Aorta (tissue), 5 donors: ENCODE measurements around the gene GMEB2. TPM values are rescaled to one million over a fixed set of nuclear protein-coding genes. Genes with fewer than 3 reads are reported as not detected.
A peak's percentile ranks its signal among the peaks of the same experiment; 100 is the strongest.

Experiments
- ATAC-seq: fragments of 200-7000 bp; cut with Tn5 transposase; one replicate; pipeline ENCODE4 v1.9.1; 2022; ENCODE audit warnings: moderate library complexity; ENCODE audit not compliant: low FRiP score
- DNase-seq, 2 donors: peaks; one replicate each; pipeline ENCODE4 v3.0.0-alpha.2; 2020
- H3K27ac ChIP-seq, 2 donors: one replicate each; pipeline ENCODE4 v1.5.1; 2013; ENCODE audit warnings: low read length in 2 of 2, mild to moderate bottlenecking in 2 of 2, moderate library complexity in 2 of 2, control low read depth in 1 of 2, inconsistent platforms in 1 of 2, low read depth in 1 of 2
- H3K27me3 ChIP-seq, 2 donors: one replicate each; pipeline ENCODE4 v1.6.1; 2013; ENCODE audit warnings: control low read depth in 1 of 2, low read length in 1 of 2, mild to moderate bottlenecking in 1 of 2, moderate library complexity in 1 of 2; ENCODE audit not compliant: insufficient read depth in 2 of 2, control insufficient read depth in 1 of 2
- H3K36me3 ChIP-seq, 2 donors: one replicate each; pipeline ENCODE4 v1.6.1; 2013; ENCODE audit warnings: control low read depth in 1 of 2, low read length in 1 of 2, mild to moderate bottlenecking in 1 of 2; ENCODE audit not compliant: insufficient read depth in 2 of 2, control insufficient read depth in 1 of 2
- H3K4me1 ChIP-seq, 2 donors: one replicate each; pipeline ENCODE4 v1.6.1; 2013; ENCODE audit warnings: low read length in 2 of 2, control low read depth in 1 of 2, mild to moderate bottlenecking in 1 of 2, moderate library complexity in 1 of 2; ENCODE audit not compliant: insufficient read depth in 2 of 2, control insufficient read depth in 1 of 2
- H3K4me3 ChIP-seq, 2 donors: one replicate each; pipeline ENCODE4 v1.5.1; 2013; ENCODE audit warnings: low read length in 2 of 2, control low read depth in 1 of 2, mild to moderate bottlenecking in 1 of 2
- H3K9me3 ChIP-seq: one replicate; pipeline ENCODE4 v1.6.1; 2013; ENCODE audit warnings: mild to moderate bottlenecking, low read length; ENCODE audit not compliant: control insufficient read depth
- WGBS, 2 donors: extraction: QIAGEN DNeasy Blood & Tissue Kit; methylation state at CpG; one replicate each; pipeline ENCODE4 v1.1.7; 2013; 5-methylcytosine and 5-hydroxymethylcytosine counted together
- intact Hi-C, 2 donors: fragments of 100-400 bp; cut with DNase I; formaldehyde crosslinking; loops; one replicate each; pipeline versions ENCODE4 v1.14.2 to v1.15.0; 2022
- polyA plus RNA-seq, 2 donors: library from polyadenylated mRNA; stranded (reverse); fragments of 200-250 nt; gene quantifications; one replicate each; pipeline ENCODE4 v1.2.3, GENCODE V29; 2013
- total RNA-seq, 2 donors: library from RNA; stranded (reverse); fragmentation: NEBNext Ultra II Directional; extraction: Animal tissue kit (Norgen Biotek cat#: 25700); gene quantifications; one replicate each; pipeline ENCODE4 v1.2.1, GENCODE V29; 2021
- donor health status: healthy with polysubstance abuse.
- donor health status: Bipolar disorder and iron deficiency.
- donor health status: DM: no; HTN: no; CAD: no.
- donor health status: DM: no; HTN: no; CAD: no.
- donor health status: DM: yes; HTN: yes; CAD: no.

Gene GMEB2
- total and polyA plus RNA-seq, 4 donors = 3.9 to 10.3 (median 9.9) TPM

GRCh38 chr20:63540417-63541186 is 86.3 kb downstream of the GMEB2 start:
- no peak overlapping the region for H3K4me3 ChIP-seq
- 52 to 59% methylated on average over 49 of the region's 49 CpGs for WGBS, 2 donors
- no peaks in the 10 kb centered on the region for H3K9me3 ChIP-seq
- DNase-seq = no peak
- no peak overlapping the region for H3K27ac ChIP-seq
- no peaks in the 10 kb centered on the region for H3K4me1 ChIP-seq
- no peaks in the 10 kb centered on the region for H3K27me3 ChIP-seq
- no peaks in the 10 kb centered on the region for H3K36me3 ChIP-seq
- intact Hi-C loops = no loop called here
- no peak for ATAC-seq

DNA sequence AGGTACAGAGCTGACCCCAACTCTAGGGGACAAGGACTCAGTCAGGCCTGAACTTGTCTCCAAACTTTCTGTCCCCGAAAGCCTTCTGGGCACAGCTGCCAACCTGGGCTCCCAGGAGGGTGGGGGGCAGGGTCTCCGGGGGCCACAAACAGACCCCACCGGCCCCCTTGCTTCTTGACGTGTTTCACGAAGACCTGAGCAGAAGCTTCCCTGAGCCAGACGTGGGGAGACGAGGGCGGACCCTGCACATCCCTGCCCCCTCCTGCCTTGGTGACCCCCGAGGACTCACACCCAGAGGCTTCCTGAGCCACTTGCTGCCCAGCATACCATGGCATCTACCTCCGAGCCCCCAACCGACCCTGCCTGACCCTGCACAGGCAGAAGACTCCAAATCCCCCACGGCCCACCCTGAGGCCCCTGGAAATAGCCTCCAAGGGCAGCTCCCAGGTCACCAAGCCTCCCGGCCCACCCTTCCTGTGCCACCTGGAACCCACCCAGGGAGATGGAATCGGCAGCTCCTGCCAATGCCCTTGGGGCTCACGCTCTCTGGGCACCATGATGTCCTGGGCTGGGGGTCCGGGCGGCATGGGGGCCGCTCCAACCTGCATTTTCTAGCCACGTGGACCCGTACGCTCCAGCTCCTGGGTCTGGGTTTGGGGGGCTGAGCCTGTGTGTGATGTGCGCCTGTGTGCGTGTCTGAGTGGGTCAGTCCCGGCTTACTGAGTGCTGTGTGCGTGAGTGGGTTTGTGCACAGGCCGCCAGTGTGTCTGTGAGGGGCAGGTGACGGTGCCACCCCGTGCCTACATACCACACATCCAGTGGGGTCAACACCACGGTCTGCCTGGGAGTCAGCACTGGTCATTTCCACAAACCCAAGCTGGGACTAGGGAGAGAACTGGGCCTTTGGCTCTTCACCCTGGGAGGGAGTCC is 87.2 kb downstream of the GMEB2 start:
- Histone ChIP-seq H3K27ac (no peak overlapping the region), H3K4me3 (no peak overlapping the region), H3K27me3 (no peaks in the 10 kb centered on the region), H3K9me3 (no peaks in the 10 kb centered on the region), H3K4me1 (no peaks in the 10 kb centered on the region), H3K36me3 (no peaks in the 10 kb centered on the region)
- intact Hi-C loops = loop anchor here in 1 of 2 donors (5.0 to 10.0 kb wide), 3 partner anchors 115 to 323 kb away; partner anchors contain the start of genes ABHD16B, RTEL1 and STMN3
- 89 to 94% methylated on average over 27 to 29 of the region's 29 CpGs for WGBS, 2 donors
- no peak for DNase-seq
- ATAC-seq = no peak

DNA sequence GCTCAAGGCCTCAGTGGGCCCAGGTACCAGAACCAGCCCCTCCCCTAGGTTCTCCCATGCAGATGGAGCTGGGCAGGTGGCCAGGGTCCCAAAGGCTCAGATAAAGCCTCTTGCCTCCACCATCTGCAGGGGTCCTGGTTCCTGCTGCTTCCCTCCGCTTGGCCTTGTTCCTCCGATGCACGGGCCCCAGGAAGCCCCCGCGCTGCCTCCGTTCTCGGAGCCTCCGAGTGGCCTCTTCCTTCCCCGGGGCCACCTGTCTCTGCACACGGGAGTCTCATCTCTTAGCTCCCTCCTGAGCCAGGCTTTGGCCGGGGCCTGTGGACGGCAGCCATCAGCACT is 87.8 kb downstream of the GMEB2 start:
- Histone ChIP-seq H3K9me3 (no peaks in the 10 kb centered on the region), H3K27me3 (no peaks in the 10 kb centered on the region), H3K4me1 (no peaks in the 10 kb centered on the region), H3K36me3 (no peaks in the 10 kb centered on the region), H3K4me3 (no peak overlapping the region), H3K27ac (no peak overlapping the region)
- ATAC-seq (no peak), DNase-seq (no peak)
- 88 to 94% methylated on average over 12 of the region's 12 CpGs for WGBS, 2 donors
- intact Hi-C loops = loop anchor here in 1 of 2 donors (5.0 to 10.0 kb wide), 3 partner anchors 116 to 323 kb away; partner anchors contain the start of genes ABHD16B, RTEL1 and STMN3

- no peaks in the 10 kb centered on the region for H3K4me1 ChIP-seq
- peak; percentile 33 for ATAC-seq
- H3K4me3 ChIP-seq = no peak overlapping the region
- no peaks in the 10 kb centered on the region for H3K36me3 ChIP-seq
- H3K27ac ChIP-seq = no peak overlapping the region
- H3K27me3 ChIP-seq = no peaks in the 10 kb centered on the region
- 48 to 52% methylated on average over 26 to 27 of the region's 27 CpGs for WGBS, 2 donors
- no peak for DNase-seq
- H3K9me3 ChIP-seq = no peaks in the 10 kb centered on the region
- intact Hi-C loops = loop anchor here in 1 of 2 donors (1.0 to 10.0 kb wide), 4 partner anchors 116 to 436 kb away; partner anchors contain the start of genes ABHD16B, RTEL1 and STMN3
These were observed 88.5 kb downstream of the GMEB2 start for GRCh38 chr20:63538204-63539091.

Other genes with a start within 250 kb of the GMEB2 start
- gene KCNQ2, start 154.4 kb downstream of the GMEB2 start, total RNA-seq = not detected
- not detected for gene KCNQ2, start 154.4 kb downstream of the GMEB2 start, polyA plus RNA-seq
- 1 to 10 TPM in 1 of 2 donors, under 1 TPM in 1; 0.88 to 1.5 TPM for gene EEF1A2, start 128.0 kb downstream of the GMEB2 start, total RNA-seq
- gene EEF1A2, start 128.0 kb downstream of the GMEB2 start, polyA plus RNA-seq = 1 to 10 TPM in 1 of 2 donors, under 1 TPM in 1; 0.64 to 6.0 TPM
- gene PPDPF, start 106.3 kb downstream of the GMEB2 start, total RNA-seq = 100 to 1,000 TPM; 176 to 190 TPM
- gene PPDPF, start 106.3 kb downstream of the GMEB2 start, polyA plus RNA-seq = 100 to 1,000 TPM; 360 to 386 TPM
- gene PTK6, start 89.7 kb downstream of the GMEB2 start, total RNA-seq = under 1 TPM; 0.19 to 0.30 TPM
- 1 to 10 TPM in 1 of 2 donors, under 1 TPM in 1; 0.10 to 4.6 TPM for gene PTK6, start 89.7 kb downstream of the GMEB2 start, polyA plus RNA-seq
- not detected for gene SRMS, start 79.4 kb downstream of the GMEB2 start, total RNA-seq
- gene SRMS, start 79.4 kb downstream of the GMEB2 start, polyA plus RNA-seq = not detected
- under 1 TPM in 1 of 2 donors, not detected in 1; 0.57 TPM for gene FNDC11, start 72.9 kb downstream of the GMEB2 start, total RNA-seq
- gene FNDC11, start 72.9 kb downstream of the GMEB2 start, polyA plus RNA-seq = under 1 TPM in 1 of 2 donors, not detected in 1; 0.84 TPM
- 10 to 100 TPM; 23.2 to 41.6 TPM for gene HELZ2, start 52.9 kb downstream of the GMEB2 start, total RNA-seq
- gene HELZ2, start 52.9 kb downstream of the GMEB2 start, polyA plus RNA-seq = 1 to 10 TPM; 2.3 to 4.8 TPM
- gene STMN3, start 26.3 kb upstream of the GMEB2 start, total RNA-seq = 10 to 100 TPM; 10.5 to 31.2 TPM
- 10 to 100 TPM; 11.3 to 26.1 TPM for gene STMN3, start 26.3 kb upstream of the GMEB2 start, polyA plus RNA-seq
- gene RTEL1, start 31.2 kb upstream of the GMEB2 start, total RNA-seq = 10 to 100 TPM; 35.5 to 43.0 TPM
- gene RTEL1, start 31.2 kb upstream of the GMEB2 start, polyA plus RNA-seq = 100 to 1,000 TPM in 1 of 2 donors, 1 to 10 TPM in 1; 6.8 to 114 TPM
- gene TNFRSF6B, start 69.6 kb upstream of the GMEB2 start, total RNA-seq = 10 to 100 TPM in 1 of 2 donors, 1 to 10 TPM in 1; 5.9 to 11.5 TPM
- gene TNFRSF6B, start 69.6 kb upstream of the GMEB2 start, polyA plus RNA-seq = 10 to 100 TPM in 1 of 2 donors, 1 to 10 TPM in 1; 2.1 to 73.9 TPM
- 10 to 100 TPM; 46.3 to 51.7 TPM for gene ARFRP1, start 80.9 kb upstream of the GMEB2 start, total RNA-seq
- 10 to 100 TPM; 28.9 to 76.2 TPM for gene ARFRP1, start 80.9 kb upstream of the GMEB2 start, polyA plus RNA-seq
- gene ZGPAT, start 80.9 kb upstream of the GMEB2 start, total RNA-seq = 10 to 100 TPM; 20.8 to 28.6 TPM
- 10 to 100 TPM; 22.5 to 49.5 TPM for gene ZGPAT, start 80.9 kb upstream of the GMEB2 start, polyA plus RNA-seq
- 1 to 10 TPM; 6.5 to 7.4 TPM for gene LIME1, start 109.6 kb upstream of the GMEB2 start, total RNA-seq
- gene LIME1, start 109.6 kb upstream of the GMEB2 start, polyA plus RNA-seq = 10 to 100 TPM in 1 of 2 donors, 1 to 10 TPM in 1; 9.9 to 57.6 TPM
- gene SLC2A4RG, start 112.7 kb upstream of the GMEB2 start, total RNA-seq = 10 to 100 TPM; 49.9 to 72.4 TPM
- gene SLC2A4RG, start 112.7 kb upstream of the GMEB2 start, polyA plus RNA-seq = 10 to 100 TPM; 24.7 to 86.7 TPM
- 10 to 100 TPM; 17.4 to 22.7 TPM for gene ZBTB46, start 204.2 kb upstream of the GMEB2 start, total RNA-seq
- gene ZBTB46, start 204.2 kb upstream of the GMEB2 start, polyA plus RNA-seq = 1 to 10 TPM in 1 of 2 donors, under 1 TPM in 1; 0.50 to 2.1 TPM
- gene ABHD16B, start 234.4 kb upstream of the GMEB2 start, total RNA-seq = not detected
- gene ABHD16B, start 234.4 kb upstream of the GMEB2 start, polyA plus RNA-seq = under 1 TPM in 1 of 2 donors, not detected in 1; 0.38 TPM
- gene TPD52L2, start 238.2 kb upstream of the GMEB2 start, total RNA-seq = 100 to 1,000 TPM in 1 of 2 donors, 10 to 100 TPM in 1; 91.2 to 110 TPM
- 100 to 1,000 TPM in 1 of 2 donors, 10 to 100 TPM in 1; 89.8 to 112 TPM for gene TPD52L2, start 238.2 kb upstream of the GMEB2 start, polyA plus RNA-seq